CD4-positive, alpha-beta T cell (primary cell): ENCODE data around the gene PAPLN. TPM values are rescaled to one million over a fixed set of nuclear protein-coding genes. Genes with fewer than 3 reads are reported as not detected.

Experiments used
- ATAC-seq: fragments of 200-7000 bp; cut with Tn5 transposase; one replicate; pipeline ENCODE4 v1.10.0; 2022; ENCODE audit warnings: mild to moderate bottlenecking; ENCODE audit not compliant: poor library complexity
- CTCF ChIA-PET: fragments of 350-600 bp; sonication (Branson Sonifier 250); formaldehyde crosslinking; loops from one replicate; lab custom pipeline; 2021; ENCODE audit warnings: antibody characterized with exemption, inconsistent platforms; lab: Charles Lee
- POLR2A ChIA-PET: fragments of 350-600 bp; sonication (Branson Sonifier 250); formaldehyde crosslinking; loops from one replicate; lab custom pipeline; 2021; ENCODE audit warnings: antibody characterized with exemption, inconsistent platforms; lab: Charles Lee
- DNase-seq, 14 experiments: peaks; one replicate each; pipeline ENCODE4 v3.0.0-alpha.2; 2013 to 2020; ENCODE audit warnings: mixed read lengths in 2 of 14
- H3K27ac ChIP-seq, 2 donors: one replicate each; pipeline versions ENCODE4 v1.5.1 to v1.7.0; 2013; ENCODE audit warnings: low read length in 2 of 2, low read depth in 1 of 2, mild to moderate bottlenecking in 1 of 2
- H3K27me3 ChIP-seq, 2 experiments: 1 replicate in 1 of 2; 2 replicates in 1 of 2; pipeline versions ENCODE4 v1.6.1 to v1.7.0; 2013; ENCODE audit warnings: low read length in 2 of 2, control low read depth in 1 of 2, mild to moderate bottlenecking in 1 of 2, moderate library complexity in 1 of 2; ENCODE audit not compliant: insufficient read depth in 2 of 2, control insufficient read depth in 1 of 2
- H3K36me3 ChIP-seq: one replicate; pipeline ENCODE4 v1.6.1; 2013; ENCODE audit warnings: low read length, control low read depth; ENCODE audit not compliant: insufficient read depth
- H3K4me1 ChIP-seq: one replicate; pipeline ENCODE4 v1.6.1; 2013; ENCODE audit warnings: low read length, control low read depth; ENCODE audit not compliant: insufficient read depth
- H3K4me3 ChIP-seq: one replicate; pipeline ENCODE4 v1.5.1; 2013; ENCODE audit warnings: mild to moderate bottlenecking, low read length, moderate library complexity
- H3K9me3 ChIP-seq, 2 experiments: 1 replicate in 1 of 2; 2 replicates in 1 of 2; pipeline versions ENCODE4 v1.6.1 to v1.7.0; 2013; ENCODE audit warnings: low read length in 2 of 2, mild to moderate bottlenecking in 2 of 2, control low read depth in 1 of 2, moderate library complexity in 1 of 2; ENCODE audit not compliant: control insufficient read depth in 1 of 2, insufficient read depth in 1 of 2
- H3K27ac Mint-ChIP-seq: one replicate; pipeline ENCODE4 v1.8.0; 2020; ENCODE audit warnings: mixed read lengths
- H3K27me3 Mint-ChIP-seq: one replicate; pipeline ENCODE4 v1.8.0; 2021; ENCODE audit warnings: mixed read lengths
- H3K36me3 Mint-ChIP-seq: one replicate; pipeline ENCODE4 v1.8.0; 2021; ENCODE audit warnings: low read depth, mixed read lengths
- H3K4me1 Mint-ChIP-seq: one replicate; pipeline ENCODE4 v1.8.0; 2021; ENCODE audit warnings: low read depth, mixed read lengths
- H3K4me3 Mint-ChIP-seq: one replicate; pipeline ENCODE4 v1.8.0; 2020; ENCODE audit warnings: mild to moderate bottlenecking, mixed read lengths
- H3K9me3 Mint-ChIP-seq: one replicate; pipeline ENCODE4 v1.8.0; 2020; ENCODE audit warnings: mixed read lengths
- intact Hi-C, 2 experiments: fragments of 100-400 bp; cut with DNase I in 1 of 2; cut with micrococcal nuclease in 1 of 2; formaldehyde crosslinking; loops; one replicate each; pipeline versions ENCODE4 v1.15.1 to v1.9.0; 2023 to 2025; cut with DNase I, micrococcal nuclease
- total RNA-seq, 174 experiments: library from RNA in 2 of 174; stranded (reverse) in 2 of 174; gene quantifications; one replicate each; pipeline ENCODE4 v1.2.3 and lab custom pipeline; 2021 to 2026
- TF ChIP-seq, protein P1 (sequence below): fragments of 200-600 bp; IDR thresholded peaks from one replicate; pipeline ENCODE4 v1.8.0; 2022; ENCODE audit warnings: antibody characterized with exemption, mild to moderate bottlenecking

Gene PAPLN
- total RNA-seq, 2 experiments from 2014 or later = 0.05 to 0.14 TPM

DNA sequence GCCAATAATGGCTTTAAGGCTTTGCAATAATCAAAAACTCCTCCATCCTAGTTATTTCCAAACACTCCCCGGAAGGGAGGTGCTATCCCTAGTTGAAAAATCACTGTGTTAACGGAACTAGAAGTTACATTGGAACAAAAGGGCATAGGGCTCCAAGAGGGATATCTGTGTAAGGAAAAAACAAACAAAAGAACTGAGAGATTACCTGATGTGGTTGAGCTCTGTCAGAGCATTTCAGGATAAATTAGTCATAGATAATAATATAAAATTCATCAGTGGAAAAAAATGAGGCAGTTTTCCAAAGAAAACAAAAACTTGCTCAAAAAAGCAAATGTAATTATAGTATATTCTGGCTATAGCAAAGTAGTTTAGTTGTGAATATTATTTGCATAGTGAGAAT, 27.4 kb upstream of the PAPLN start:
- peaks cover 73% of the 10 kb centered on the region for H3K36me3 ChIP-seq
- Mint-ChIP-seq H3K9me3 (no peaks in the 10 kb centered on the region), H3K36me3 (peaks cover 90% of the 10 kb centered on the region), H3K4me3 (no peak overlapping the region), H3K27me3 (no peaks in the 10 kb centered on the region), H3K4me1 (no peaks in the 10 kb centered on the region), H3K27ac (no peak overlapping the region)
- POLR2A ChIA-PET = no interaction called here
- ATAC-seq (no peak), DNase-seq (no peak)
- H3K4me1 ChIP-seq = no peaks in the 10 kb centered on the region
- no peak overlapping the region for H3K4me3 ChIP-seq
- intact Hi-C loops = no loop called here
- TF ChIP-seq, protein P1, sequence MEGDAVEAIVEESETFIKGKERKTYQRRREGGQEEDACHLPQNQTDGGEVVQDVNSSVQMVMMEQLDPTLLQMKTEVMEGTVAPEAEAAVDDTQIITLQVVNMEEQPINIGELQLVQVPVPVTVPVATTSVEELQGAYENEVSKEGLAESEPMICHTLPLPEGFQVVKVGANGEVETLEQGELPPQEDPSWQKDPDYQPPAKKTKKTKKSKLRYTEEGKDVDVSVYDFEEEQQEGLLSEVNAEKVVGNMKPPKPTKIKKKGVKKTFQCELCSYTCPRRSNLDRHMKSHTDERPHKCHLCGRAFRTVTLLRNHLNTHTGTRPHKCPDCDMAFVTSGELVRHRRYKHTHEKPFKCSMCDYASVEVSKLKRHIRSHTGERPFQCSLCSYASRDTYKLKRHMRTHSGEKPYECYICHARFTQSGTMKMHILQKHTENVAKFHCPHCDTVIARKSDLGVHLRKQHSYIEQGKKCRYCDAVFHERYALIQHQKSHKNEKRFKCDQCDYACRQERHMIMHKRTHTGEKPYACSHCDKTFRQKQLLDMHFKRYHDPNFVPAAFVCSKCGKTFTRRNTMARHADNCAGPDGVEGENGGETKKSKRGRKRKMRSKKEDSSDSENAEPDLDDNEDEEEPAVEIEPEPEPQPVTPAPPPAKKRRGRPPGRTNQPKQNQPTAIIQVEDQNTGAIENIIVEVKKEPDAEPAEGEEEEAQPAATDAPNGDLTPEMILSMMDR = no peak
- no peaks in the 10 kb centered on the region for H3K27me3 ChIP-seq
- no peaks in the 10 kb centered on the region for H3K9me3 ChIP-seq
- H3K27ac ChIP-seq = no peak overlapping the region
- CTCF ChIA-PET = interaction anchor here (0.6 kb wide), 1 partner anchor 442 kb away, joined by 4 read pairs; no protein-coding TSS in a partner anchor

DNA sequence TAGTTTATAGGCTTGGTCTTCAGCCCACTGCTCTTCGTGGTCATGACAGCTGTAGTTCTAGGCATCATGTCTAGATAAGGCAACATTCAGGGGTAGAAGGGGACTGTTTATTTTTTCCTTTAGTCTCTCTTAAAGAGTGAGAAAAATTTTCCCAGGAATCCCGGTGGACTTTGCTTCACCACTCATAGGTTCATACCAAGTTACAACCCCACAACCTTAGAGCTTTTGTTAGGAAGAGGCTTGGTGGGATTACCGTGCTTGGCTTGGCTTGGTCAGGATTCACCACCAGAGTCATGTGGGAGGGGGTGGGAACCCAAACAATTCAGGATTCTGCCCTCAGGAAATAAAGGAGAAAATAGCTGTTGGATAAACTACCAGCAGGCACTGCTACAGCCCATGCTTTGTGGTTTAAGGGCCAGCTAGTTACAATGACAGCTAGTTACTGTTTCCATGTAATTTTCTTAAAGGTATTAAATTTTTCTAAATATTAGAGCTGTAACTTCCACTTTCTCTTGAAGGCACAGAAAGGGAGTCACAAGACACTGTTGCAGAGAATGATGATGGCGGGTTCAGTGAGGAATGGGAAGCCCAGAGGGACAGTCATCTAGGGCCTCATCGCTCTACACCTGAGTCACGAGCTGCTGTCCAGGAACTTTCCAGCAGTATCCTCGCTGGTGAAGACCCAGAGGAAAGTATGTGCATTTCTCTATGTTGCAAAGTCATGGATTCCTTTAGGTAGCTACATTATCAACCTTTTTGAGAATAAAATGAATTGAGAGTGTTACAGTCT, 25.9 kb upstream of the PAPLN start:
- H3K27me3 Mint-ChIP-seq = no peaks in the 10 kb centered on the region
- POLR2A ChIA-PET = no interaction called here
- no peaks in the 10 kb centered on the region for H3K4me1 Mint-ChIP-seq

DNA sequence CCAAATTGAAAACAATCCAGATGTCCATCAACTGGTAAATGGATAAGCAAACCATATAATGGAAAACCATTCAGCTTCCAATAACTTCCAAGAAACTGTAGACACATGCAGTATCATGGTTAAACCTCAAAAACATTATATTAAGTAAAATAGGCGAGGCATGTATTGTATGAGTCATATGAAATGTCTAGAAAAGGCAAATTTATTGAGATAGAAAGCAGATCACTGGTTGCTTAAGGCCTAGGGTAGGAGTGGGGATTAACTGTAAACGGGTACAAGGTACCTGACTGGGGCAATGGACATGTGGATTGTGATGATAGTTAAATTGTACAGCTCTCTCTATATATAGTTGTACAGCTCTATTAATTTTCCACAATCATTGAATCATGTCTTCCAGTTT, 21.3 kb upstream of the PAPLN start:
- H3K4me1 Mint-ChIP-seq = no peaks in the 10 kb centered on the region
- no peaks in the 10 kb centered on the region for H3K27me3 Mint-ChIP-seq
- ATAC-seq (no peak), DNase-seq (no peak)
- Histone ChIP-seq H3K9me3 (no peaks in the 10 kb centered on the region), H3K4me3 (no peak overlapping the region), H3K27ac (no peak overlapping the region), H3K36me3 (peaks cover 79% of the 10 kb centered on the region), H3K27me3 (no peaks in the 10 kb centered on the region), H3K4me1 (no peaks in the 10 kb centered on the region)
- CTCF ChIA-PET = no interaction called here
- TF ChIP-seq, protein P1 = no peak
- intact Hi-C loops = no loop called here
- no peak overlapping the region for H3K27ac Mint-ChIP-seq
- peaks cover 85% of the 10 kb centered on the region for H3K36me3 Mint-ChIP-seq
- H3K9me3 Mint-ChIP-seq = no peaks in the 10 kb centered on the region
- H3K4me3 Mint-ChIP-seq = no peak overlapping the region
- POLR2A ChIA-PET = interaction anchor here (0.6 kb wide), 1 partner anchor 57 kb away, joined by 3 read pairs; no protein-coding TSS in a partner anchor

More for the DNA sequence above, 25.9 kb upstream of the PAPLN start:
- TF ChIP-seq, protein P1 = no peak
- peaks cover 74% of the 10 kb centered on the region for H3K36me3 ChIP-seq
- Mint-ChIP-seq H3K27ac (no peak overlapping the region), H3K9me3 (no peaks in the 10 kb centered on the region), H3K36me3 (peaks cover 87% of the 10 kb centered on the region), H3K4me3 (no peak overlapping the region)
- CTCF ChIA-PET = no interaction called here
- ATAC-seq = no peak
- no peak overlapping the region for H3K27ac ChIP-seq
- no peak overlapping the region for H3K4me3 ChIP-seq
- DNase-seq = no peak
- intact Hi-C loops = no loop called here
- no peaks in the 10 kb centered on the region for H3K27me3 ChIP-seq
- no peaks in the 10 kb centered on the region for H3K4me1 ChIP-seq
- no peaks in the 10 kb centered on the region for H3K9me3 ChIP-seq
